Stimulated activated CD4-positive, alpha-beta T cell treated with anti-CD3 and anti-CD28 coated beads, Interleukin-15, amount 100 ng/mL, for 24 hours (primary cell): ENCODE measurements around the gene RTN4RL1.

Experiments used
- DNase-seq: peaks from one replicate; pipeline ENCODE4 v3.0.0-alpha.2; 2020

RTN4RL1 gene

GRCh38 chr17:1945621-1946020 is 79.5 kb downstream of the RTN4RL1 start:
- no peak for DNase-seq

GRCh38 chr17:1943436-1943831 is 81.7 kb downstream of the RTN4RL1 start:
- DNase-seq, result no peak

GRCh38 chr17:1942666-1943435 is 82.3 kb downstream of the RTN4RL1 start:
- no peak for DNase-seq

GRCh38 chr17:1942066-1942365 is 83.1 kb downstream of the RTN4RL1 start:
- no peak for DNase-seq

GRCh38 chr17:1941272-1942065 is 83.7 kb downstream of the RTN4RL1 start:
- DNase-seq, result no peak

GRCh38 chr17:1940810-1941185 is 84.3 kb downstream of the RTN4RL1 start:
- DNase-seq, result no peak

GRCh38 chr17:1939981-1940809 is 84.9 kb downstream of the RTN4RL1 start:
- no peak for DNase-seq

GRCh38 chr17:1937461-1937860 is 87.7 kb downstream of the RTN4RL1 start:
- no peak for DNase-seq

GRCh38 chr17:1936766-1937165 is 88.4 kb downstream of the RTN4RL1 start:
- no peak for DNase-seq

GRCh38 chr17:1934901-1935300 is 90.2 kb downstream of the RTN4RL1 start:
- DNase-seq, result no peak

- no peak for DNase-seq
Measured at GRCh38 chr17:1933875-1934715, 91.0 kb downstream of the RTN4RL1 start.

GRCh38 chr17:1931844-1932579 is 93.1 kb downstream of the RTN4RL1 start:
- no peak for DNase-seq

- no peak for DNase-seq
Measured at GRCh38 chr17:1930337-1930645, 94.8 kb downstream of the RTN4RL1 start.

- DNase-seq, result no peak
Measured at GRCh38 chr17:1928976-1929375, 96.2 kb downstream of the RTN4RL1 start.

GRCh38 chr17:1920948-1921351 is 104.2 kb downstream of the RTN4RL1 start:
- no peak for DNase-seq

GRCh38 chr17:1919201-1919600 is 105.9 kb downstream of the RTN4RL1 start:
- DNase-seq, result no peak

- DNase-seq, result no peak
Measured at GRCh38 chr17:1918346-1919162, 106.6 kb downstream of the RTN4RL1 start.

- DNase-seq, result no peak
Measured at GRCh38 chr17:1916963-1917715, 108.0 kb downstream of the RTN4RL1 start.

- DNase-seq, result no peak
Measured at GRCh38 chr17:1916316-1916715, 108.8 kb downstream of the RTN4RL1 start.

- no peak for DNase-seq
Measured at GRCh38 chr17:1915889-1916288, 109.2 kb downstream of the RTN4RL1 start.
